ENCODE results near the gene PKP3.

GRCh38 chr11:364991-365725 lies 28.9 kb upstream of the PKP3 start:
- TF ChIP-seq CTCF (IDR thresholded peaks at IDR 0.05) (no peak), POLR2A (IDR thresholded peaks at IDR 0.05) (no peak)

Data from lower leg skin (tissue), 3 donors.